SK-N-SH (cell line): Measurements from ENCODE around the gene COL21A1.

ENCODE experiments used
- EZH2phosphoT487 ChIP-seq: fragments of 200-600 bp; sonication (generic); IDR thresholded peaks from 2 replicates; pipeline ENCODE4 v1.6.1; 2017; ENCODE audit warnings: low read depth, mixed run types, mild to moderate bottlenecking, antibody characterized with exemption, moderate library complexity, borderline replicate concordance
- MXI1 ChIP-seq: IDR thresholded peaks from 2 replicates; pipeline ENCODE4 v1.6.1; 2012; ENCODE audit warnings: mild to moderate bottlenecking, low read depth, low read length, improper control_type of control experiment
- NRF1 ChIP-seq: IDR thresholded peaks from 2 replicates; pipeline ENCODE4 v1.6.1; 2012; ENCODE audit warnings: low read depth, mild to moderate bottlenecking, low read length
- RFX5 ChIP-seq: IDR thresholded peaks from 2 replicates; pipeline ENCODE4 v1.6.1; 2012; ENCODE audit warnings: mild to moderate bottlenecking, improper control_type of control experiment, low read length
- RXRA ChIP-seq: IDR thresholded peaks from 2 replicates; pipeline ENCODE4 v1.4.0; 2012; ENCODE audit warnings: low read depth, mild to moderate bottlenecking, borderline replicate concordance
- TF ChIP-seq, protein P1 (sequence below): IDR thresholded peaks from 2 replicates; pipeline ENCODE4 v1.6.1; 2012; ENCODE audit warnings: mild to moderate bottlenecking, low read depth, low read length, moderate library complexity
- TF ChIP-seq, protein P2 (sequence below): fragments of 200-600 bp; sonication (generic); IDR thresholded peaks from 2 replicates; pipeline ENCODE4 v1.6.1; 2017; ENCODE audit warnings: antibody characterized with exemption, mild to moderate bottlenecking, moderate library complexity

DNA sequence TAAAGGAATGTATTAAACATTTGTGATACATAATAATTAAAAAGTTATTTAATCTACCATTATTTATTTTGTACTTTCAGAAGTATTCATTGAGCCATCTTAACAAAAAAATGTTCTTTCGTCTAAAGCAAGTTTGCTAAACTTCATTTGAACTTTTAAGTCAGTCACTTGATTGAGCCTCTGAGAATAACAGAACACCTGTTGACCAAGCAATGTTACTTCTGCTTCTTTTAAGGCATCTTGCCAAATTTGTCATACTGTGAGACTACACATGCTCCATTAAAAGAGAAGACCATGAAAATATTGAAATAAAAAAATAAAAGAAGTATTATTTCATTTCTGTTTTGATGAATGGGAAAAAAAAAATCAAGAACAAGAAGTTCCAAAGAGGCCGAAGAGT lies 230.2 kb downstream of the COL21A1 start:
- TF ChIP-seq, protein P1, sequence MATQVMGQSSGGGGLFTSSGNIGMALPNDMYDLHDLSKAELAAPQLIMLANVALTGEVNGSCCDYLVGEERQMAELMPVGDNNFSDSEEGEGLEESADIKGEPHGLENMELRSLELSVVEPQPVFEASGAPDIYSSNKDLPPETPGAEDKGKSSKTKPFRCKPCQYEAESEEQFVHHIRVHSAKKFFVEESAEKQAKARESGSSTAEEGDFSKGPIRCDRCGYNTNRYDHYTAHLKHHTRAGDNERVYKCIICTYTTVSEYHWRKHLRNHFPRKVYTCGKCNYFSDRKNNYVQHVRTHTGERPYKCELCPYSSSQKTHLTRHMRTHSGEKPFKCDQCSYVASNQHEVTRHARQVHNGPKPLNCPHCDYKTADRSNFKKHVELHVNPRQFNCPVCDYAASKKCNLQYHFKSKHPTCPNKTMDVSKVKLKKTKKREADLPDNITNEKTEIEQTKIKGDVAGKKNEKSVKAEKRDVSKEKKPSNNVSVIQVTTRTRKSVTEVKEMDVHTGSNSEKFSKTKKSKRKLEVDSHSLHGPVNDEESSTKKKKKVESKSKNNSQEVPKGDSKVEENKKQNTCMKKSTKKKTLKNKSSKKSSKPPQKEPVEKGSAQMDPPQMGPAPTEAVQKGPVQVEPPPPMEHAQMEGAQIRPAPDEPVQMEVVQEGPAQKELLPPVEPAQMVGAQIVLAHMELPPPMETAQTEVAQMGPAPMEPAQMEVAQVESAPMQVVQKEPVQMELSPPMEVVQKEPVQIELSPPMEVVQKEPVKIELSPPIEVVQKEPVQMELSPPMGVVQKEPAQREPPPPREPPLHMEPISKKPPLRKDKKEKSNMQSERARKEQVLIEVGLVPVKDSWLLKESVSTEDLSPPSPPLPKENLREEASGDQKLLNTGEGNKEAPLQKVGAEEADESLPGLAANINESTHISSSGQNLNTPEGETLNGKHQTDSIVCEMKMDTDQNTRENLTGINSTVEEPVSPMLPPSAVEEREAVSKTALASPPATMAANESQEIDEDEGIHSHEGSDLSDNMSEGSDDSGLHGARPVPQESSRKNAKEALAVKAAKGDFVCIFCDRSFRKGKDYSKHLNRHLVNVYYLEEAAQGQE = no peak
- TF ChIP-seq NRF1 (no peak), MXI1 (no peak), RFX5 (no peak), RXRA (no peak), EZH2phosphoT487 (no peak)
- TF ChIP-seq, protein P2, sequence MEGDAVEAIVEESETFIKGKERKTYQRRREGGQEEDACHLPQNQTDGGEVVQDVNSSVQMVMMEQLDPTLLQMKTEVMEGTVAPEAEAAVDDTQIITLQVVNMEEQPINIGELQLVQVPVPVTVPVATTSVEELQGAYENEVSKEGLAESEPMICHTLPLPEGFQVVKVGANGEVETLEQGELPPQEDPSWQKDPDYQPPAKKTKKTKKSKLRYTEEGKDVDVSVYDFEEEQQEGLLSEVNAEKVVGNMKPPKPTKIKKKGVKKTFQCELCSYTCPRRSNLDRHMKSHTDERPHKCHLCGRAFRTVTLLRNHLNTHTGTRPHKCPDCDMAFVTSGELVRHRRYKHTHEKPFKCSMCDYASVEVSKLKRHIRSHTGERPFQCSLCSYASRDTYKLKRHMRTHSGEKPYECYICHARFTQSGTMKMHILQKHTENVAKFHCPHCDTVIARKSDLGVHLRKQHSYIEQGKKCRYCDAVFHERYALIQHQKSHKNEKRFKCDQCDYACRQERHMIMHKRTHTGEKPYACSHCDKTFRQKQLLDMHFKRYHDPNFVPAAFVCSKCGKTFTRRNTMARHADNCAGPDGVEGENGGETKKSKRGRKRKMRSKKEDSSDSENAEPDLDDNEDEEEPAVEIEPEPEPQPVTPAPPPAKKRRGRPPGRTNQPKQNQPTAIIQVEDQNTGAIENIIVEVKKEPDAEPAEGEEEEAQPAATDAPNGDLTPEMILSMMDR = no peak
